Activated naive CD8-positive, alpha-beta T cell treated with anti-CD3 and anti-CD28 coated beads, Interleukin-2, amount 10 ng/mL, durations not matched to agents 7 days and 5 days (primary cell): ENCODE data around the gene RNASEH2C. TPM values are rescaled to one million over a fixed set of nuclear protein-coding genes. Genes with fewer than 3 reads are reported as not detected.
"Not testable (repeated sequence)": the region's sequence is repeated elsewhere in the genome, so short reads cannot be mapped to it uniquely, and the experiment has no call there.

ENCODE experiments used
- ATAC-seq: fragments of 150-1000 bp; cut with Tn5 transposase; one replicate; pipeline ENCODE4 v1.10.0; 2021; ENCODE audit warnings: low read depth, moderate library complexity
- POLR2A ChIA-PET: fragments of 350-600 bp; sonication (Branson Sonifier 250); formaldehyde crosslinking; loops from one replicate; lab custom pipeline; 2021; ENCODE audit warnings: antibody characterized with exemption; lab: Charles Lee
- DNase-seq: peaks from one replicate; pipeline ENCODE4 v3.0.0; 2021
- H3K27ac Mint-ChIP-seq: one replicate; pipeline ENCODE4 v1.8.0; 2022; ENCODE audit warnings: mild to moderate bottlenecking, mixed read lengths
- H3K27me3 Mint-ChIP-seq: one replicate; pipeline ENCODE4 v1.8.0; 2022; ENCODE audit warnings: mild to moderate bottlenecking, moderate library complexity, mixed read lengths
- H3K36me3 Mint-ChIP-seq: one replicate; pipeline ENCODE4 v1.8.0; 2021; ENCODE audit warnings: mild to moderate bottlenecking, mixed read lengths
- H3K4me1 Mint-ChIP-seq: one replicate; pipeline ENCODE4 v1.8.0; 2021; ENCODE audit warnings: mixed read lengths
- H3K4me3 Mint-ChIP-seq: one replicate; pipeline ENCODE4 v1.8.0; 2022; ENCODE audit warnings: mild to moderate bottlenecking, moderate library complexity, mixed read lengths
- H3K9me3 Mint-ChIP-seq: one replicate; pipeline ENCODE4 v1.8.0; 2021; ENCODE audit warnings: mixed read lengths
- total RNA-seq, 2 experiments: library from RNA; stranded (reverse); gene quantifications; one replicate each; pipeline ENCODE4 v1.2.3, GENCODE V29; 2021

Gene RNASEH2C
- total RNA-seq, 2 experiments from 2014 or later = 74.8 to 84.2 TPM

DNA sequence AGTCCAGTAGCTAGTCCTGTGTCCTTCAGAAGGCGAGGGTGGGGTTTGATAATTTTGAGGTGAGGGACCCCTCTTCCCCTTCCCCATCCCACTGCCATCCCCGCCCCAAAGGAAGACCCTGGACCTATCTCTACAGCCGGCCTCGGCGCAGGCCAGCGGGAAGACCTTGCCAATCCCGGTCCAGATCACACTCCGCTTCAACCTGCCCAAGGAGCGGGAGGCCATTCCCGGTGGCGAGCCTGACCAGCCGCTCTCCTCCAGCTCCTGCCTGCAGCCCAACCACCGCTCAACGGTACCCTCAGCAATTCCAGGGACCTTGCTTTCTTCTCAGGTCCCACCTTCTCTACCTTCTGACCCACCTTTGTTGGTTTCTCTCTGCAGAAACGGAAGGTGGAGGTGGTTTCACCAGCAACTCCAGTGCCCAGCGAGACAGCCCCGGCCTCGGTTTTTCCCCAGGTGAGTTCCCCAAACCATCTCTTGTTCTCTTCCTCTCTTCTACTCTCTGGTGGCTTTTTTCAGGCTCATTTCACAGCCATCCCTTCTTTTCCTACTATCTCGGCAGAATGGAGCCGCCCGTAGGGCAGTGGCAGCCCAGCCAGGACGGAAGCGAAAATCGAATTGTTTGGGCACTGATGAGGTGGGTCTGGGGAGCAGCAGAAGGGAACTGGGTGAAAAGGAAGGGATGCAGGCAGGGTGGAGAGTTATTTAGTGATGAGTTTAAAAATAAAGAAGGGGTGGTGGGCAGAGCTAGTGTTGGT is 7.2 kb downstream of the RNASEH2C start:
- POLR2A ChIA-PET = interaction anchor here (1.8 to 2.7 kb wide), 4 partner anchors 66 to 289 kb away, joined by 5 to 20 read pairs (median 17); partner anchors contain the start of genes AP5B1, BANF1, CCDC85B and EIF1AD

DNA sequence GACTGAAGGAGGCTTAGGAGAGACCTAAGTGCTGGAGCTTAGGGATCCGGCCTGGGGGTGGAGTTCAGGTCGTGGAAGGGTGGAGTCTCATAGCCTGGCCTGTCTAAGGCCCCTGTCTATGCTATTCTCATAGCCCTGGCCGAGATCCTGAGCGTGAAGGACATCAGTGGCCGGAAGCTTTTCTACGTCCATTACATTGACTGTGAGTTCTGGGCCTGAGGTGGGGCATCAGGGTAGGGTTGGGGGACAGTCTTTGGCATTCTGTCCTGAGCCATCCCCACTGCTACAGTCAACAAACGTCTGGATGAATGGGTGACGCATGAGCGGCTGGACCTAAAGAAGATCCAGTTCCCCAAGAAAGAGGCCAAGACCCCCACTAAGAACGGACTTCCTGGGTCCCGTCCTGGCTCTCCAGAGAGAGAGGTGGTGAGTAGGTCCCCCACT is 7.9 kb downstream of the RNASEH2C start:
- ATAC-seq (peak; percentile 73), DNase-seq (no peak)
- no peaks in the 10 kb centered on the region for H3K27me3 Mint-ChIP-seq
- peak overlapping the region; percentile 95 for H3K4me3 Mint-ChIP-seq
- H3K4me1 Mint-ChIP-seq = peaks cover 25% of the 10 kb centered on the region
- POLR2A ChIA-PET = interaction anchor here (0.6 to 2.7 kb wide), 15 partner anchors 8 to 290 kb away, joined by 3 to 36 read pairs (median 6); partner anchors contain the start of genes AP5B1, BANF1, CCDC85B and CFL1
- peaks cover 22% of the 10 kb centered on the region for H3K36me3 Mint-ChIP-seq
- H3K9me3 Mint-ChIP-seq = no peaks in the 10 kb centered on the region
- peak overlapping the region; percentile 97 for H3K27ac Mint-ChIP-seq

More for the DNA sequence above, 7.2 kb downstream of the RNASEH2C start:
- Mint-ChIP-seq H3K36me3 (peaks cover 22% of the 10 kb centered on the region), H3K4me3 (peak overlapping the region; percentile 95), H3K27ac (peak overlapping the region; percentile 61), H3K9me3 (no peaks in the 10 kb centered on the region), H3K27me3 (no peaks in the 10 kb centered on the region), H3K4me1 (peaks cover 28% of the 10 kb centered on the region)
- DNase-seq = no peak
- no peak for ATAC-seq

DNA sequence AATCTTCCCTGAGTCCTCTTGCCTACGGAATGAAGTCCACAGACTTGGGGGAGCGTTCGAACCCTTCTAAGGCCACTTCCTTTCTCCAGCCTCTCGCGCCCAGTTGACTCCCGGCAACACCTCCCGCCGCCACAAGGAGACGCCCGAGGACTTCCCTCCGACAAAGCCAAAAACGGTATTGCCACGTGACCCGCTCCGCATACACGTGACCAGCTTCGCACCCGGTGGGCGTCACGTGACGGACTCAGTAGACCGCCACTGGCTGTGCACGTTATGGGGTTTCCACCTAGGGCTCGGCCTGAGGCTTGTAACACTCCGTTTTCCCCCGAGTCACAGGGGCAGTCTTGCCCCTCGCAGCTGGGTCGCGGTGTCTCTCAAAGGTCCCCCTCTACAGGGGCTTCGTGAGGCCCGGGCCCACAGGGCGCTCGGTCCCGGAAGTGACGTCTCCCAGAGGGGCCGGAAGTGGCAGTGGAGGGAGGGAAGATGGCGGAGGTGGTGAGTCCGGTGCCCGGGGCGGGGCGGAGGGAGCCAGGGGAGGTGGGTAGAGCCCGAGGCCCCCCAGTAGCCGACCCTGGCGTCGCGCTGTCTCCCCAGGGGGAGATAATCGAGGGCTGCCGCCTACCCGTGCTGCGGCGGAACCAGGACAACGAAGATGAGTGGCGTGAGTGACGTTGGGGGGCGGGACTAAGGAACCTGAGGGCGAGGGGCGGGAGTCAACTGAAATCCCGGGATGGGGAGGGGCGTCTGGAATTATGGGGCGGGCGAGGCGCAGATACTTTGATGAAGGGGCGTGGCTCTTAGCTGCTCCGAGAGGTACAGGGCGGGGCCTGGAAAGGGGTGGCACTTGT is 8.6 kb downstream of the RNASEH2C start, which contains the start of gene KAT5:
Gene KAT5 (plus strand): TSS at position 468 of the 848 bp plus-strand sequence. CDS start 16 bp downstream, at position 484.
- ATAC-seq (peak; percentile 83), DNase-seq (peak; percentile 98)
- no peaks in the 10 kb centered on the region for H3K9me3 Mint-ChIP-seq
- peaks cover 17% of the 10 kb centered on the region for H3K36me3 Mint-ChIP-seq
- peak within 1 kb of the TSS; percentile 97 for H3K27ac Mint-ChIP-seq
- no peaks in the 10 kb centered on the region for H3K27me3 Mint-ChIP-seq
- POLR2A ChIA-PET = interaction anchor here (0.6 to 2.7 kb wide), 26 partner anchors 9 to 339 kb away, joined by 3 to 36 read pairs (median 5); partner anchors contain the start of genes AP5B1, BANF1, CCDC85B and CFL1
- peaks cover 25% of the 10 kb centered on the region for H3K4me1 Mint-ChIP-seq
- H3K4me3 Mint-ChIP-seq = peak within 1 kb of the TSS; percentile 95

DNA sequence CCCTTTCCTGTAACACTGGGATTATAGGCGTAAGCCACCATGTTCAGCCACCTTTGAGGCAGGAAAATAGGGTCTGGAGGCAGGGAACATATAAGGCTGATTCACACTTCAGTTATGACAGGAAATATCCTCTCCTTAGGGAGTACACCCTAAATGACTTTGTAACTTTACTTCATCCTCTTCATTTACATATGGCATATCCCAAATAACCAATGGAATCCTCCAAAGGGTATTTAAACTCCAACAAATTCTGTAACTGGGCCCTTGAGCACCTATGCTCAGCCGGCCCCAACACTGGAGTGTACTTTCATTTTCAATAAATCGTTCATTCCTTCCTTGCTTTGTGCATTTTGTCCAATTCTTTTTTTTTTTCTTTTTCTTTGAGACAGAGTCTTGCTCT is 10.2 kb downstream of the RNASEH2C start:
- Mint-ChIP-seq H3K9me3 (no peaks in the 10 kb centered on the region), H3K27me3 (no peaks in the 10 kb centered on the region), H3K27ac (peak overlapping the region; percentile 42), H3K36me3 (peaks cover 13% of the 10 kb centered on the region), H3K4me3 (peak overlapping the region; percentile 16), H3K4me1 (peaks cover 28% of the 10 kb centered on the region)
- no peak for ATAC-seq
- POLR2A ChIA-PET = interaction anchor here (1.4 to 2.7 kb wide), 4 partner anchors 10 to 149 kb away, joined by 4 to 36 read pairs (median 25); partner anchors contain the start of genes CFL1, MUS81, RNASEH2C and SNX32
- DNase-seq = no peak

DNA sequence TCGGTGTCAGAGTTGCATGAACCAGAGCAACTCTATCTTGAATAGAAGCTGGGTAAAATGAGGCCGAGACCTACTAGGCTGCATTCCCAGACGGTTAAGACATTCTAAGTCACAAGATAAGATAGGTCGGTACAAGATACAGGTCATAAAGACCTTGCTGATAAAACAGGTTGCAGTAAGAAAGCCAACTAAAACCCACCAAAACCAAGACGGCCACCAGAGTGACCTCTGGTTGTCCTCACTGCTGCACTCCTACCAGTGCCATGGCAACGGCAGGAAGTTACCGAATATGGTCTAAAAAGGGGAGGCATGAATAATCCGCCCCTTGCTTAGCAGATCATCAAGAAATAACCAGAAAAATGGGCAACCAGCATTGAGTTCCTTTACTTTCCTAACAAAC is 10.9 kb downstream of the RNASEH2C start:
- no peak overlapping the region for H3K4me3 Mint-ChIP-seq
- H3K9me3 Mint-ChIP-seq = no peaks in the 10 kb centered on the region
- DNase-seq = no peak
- POLR2A ChIA-PET = no interaction called here
- H3K4me1 Mint-ChIP-seq = peaks cover 24% of the 10 kb centered on the region
- no peak overlapping the region for H3K27ac Mint-ChIP-seq
- no peak for ATAC-seq
- no peaks in the 10 kb centered on the region for H3K27me3 Mint-ChIP-seq
- peaks cover 8% of the 10 kb centered on the region for H3K36me3 Mint-ChIP-seq

DNA sequence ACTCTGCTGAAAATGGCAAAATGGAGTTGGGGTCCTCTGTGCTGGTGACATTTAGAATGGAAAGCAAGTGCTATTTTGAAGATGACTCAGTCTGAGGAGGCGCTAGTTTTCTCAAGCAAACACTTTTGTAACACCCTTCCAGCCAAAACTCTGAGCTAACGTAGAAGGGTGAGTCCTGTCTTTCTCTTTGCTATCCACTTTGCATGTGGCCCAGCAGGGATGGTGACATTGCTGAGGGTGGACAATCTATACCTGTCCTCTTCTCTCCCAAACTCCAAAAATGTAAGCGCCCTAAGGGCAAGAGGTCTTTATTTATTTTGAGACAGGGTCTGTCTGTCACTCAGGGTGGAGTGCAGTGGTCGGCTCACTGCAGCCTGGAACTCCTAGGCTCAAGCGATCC is 12.1 kb downstream of the RNASEH2C start:
- no peak overlapping the region for H3K27ac Mint-ChIP-seq
- H3K4me3 Mint-ChIP-seq = no peak overlapping the region
- H3K4me1 Mint-ChIP-seq = peaks cover 18% of the 10 kb centered on the region
- no peak for ATAC-seq
- POLR2A ChIA-PET = interaction anchor here (0.5 kb wide), 1 partner anchor 114 kb away, joined by 3 read pairs; no protein-coding TSS in a partner anchor
- H3K27me3 Mint-ChIP-seq = peaks cover 4% of the 10 kb centered on the region
- no peak for DNase-seq
- peaks cover under 1% of the 10 kb centered on the region for H3K36me3 Mint-ChIP-seq
- no peaks in the 10 kb centered on the region for H3K9me3 Mint-ChIP-seq

DNA sequence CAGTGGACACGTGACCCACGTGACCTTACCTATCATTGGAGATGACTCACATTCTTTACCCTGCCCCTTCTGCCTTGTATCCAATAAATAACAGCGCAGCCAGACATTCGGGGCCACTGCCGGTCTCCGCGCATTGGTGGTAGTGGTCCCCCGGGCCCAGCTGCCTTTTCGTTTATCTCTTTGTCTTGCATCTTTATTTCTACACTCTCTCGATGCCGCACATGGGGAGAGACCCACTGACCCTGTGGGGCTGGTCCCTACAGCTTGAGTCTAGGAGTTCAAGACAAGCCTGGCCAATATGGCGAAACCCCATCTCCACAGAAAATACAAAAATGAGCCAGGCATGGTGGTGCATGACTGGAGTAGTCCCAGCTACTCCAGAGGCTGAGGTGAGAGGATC is 13.6 kb downstream of the RNASEH2C start:
- DNase-seq, H3K36me3 Mint-ChIP-seq, POLR2A ChIA-PET, H3K9me3 Mint-ChIP-seq, H3K4me3 Mint-ChIP-seq, ATAC-seq, H3K27ac Mint-ChIP-seq, H3K27me3 Mint-ChIP-seq: not testable (repeated sequence)
- H3K4me1 Mint-ChIP-seq = peaks cover 12% of the 10 kb centered on the region

DNA sequence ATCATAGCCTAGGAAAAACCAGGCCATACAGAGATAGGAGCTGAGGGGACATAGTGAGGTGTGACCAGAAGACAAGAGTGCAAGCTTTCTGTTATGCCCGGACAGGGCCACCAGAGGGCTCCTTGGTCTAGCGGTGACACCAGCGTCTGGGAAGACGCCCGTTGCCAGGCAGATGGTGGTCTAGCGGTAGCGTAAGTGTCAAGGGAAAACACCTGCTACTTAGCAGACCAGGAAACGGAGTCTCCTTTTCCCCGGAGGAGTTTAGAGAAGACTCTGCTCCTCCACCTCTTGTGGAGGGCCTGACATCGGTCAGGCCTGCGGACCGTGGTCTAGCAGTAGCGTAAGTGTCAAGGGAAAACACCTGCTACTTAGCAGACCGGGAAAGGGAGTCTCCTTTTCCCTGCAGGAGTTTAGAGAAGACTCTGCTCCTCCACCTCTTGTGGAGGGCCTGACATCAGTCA is 14.3 kb downstream of the RNASEH2C start:
- H3K27me3 Mint-ChIP-seq, H3K36me3 Mint-ChIP-seq, H3K4me1 Mint-ChIP-seq, ATAC-seq, H3K27ac Mint-ChIP-seq, H3K9me3 Mint-ChIP-seq: not testable (repeated sequence)
- POLR2A ChIA-PET = interaction anchor here (0.9 kb wide), 1 partner anchor 154 kb away, joined by 3 read pairs; no protein-coding TSS in a partner anchor
- peak; percentile 79 for DNase-seq
- peak overlapping the region; percentile 25 for H3K4me3 Mint-ChIP-seq

DNA sequence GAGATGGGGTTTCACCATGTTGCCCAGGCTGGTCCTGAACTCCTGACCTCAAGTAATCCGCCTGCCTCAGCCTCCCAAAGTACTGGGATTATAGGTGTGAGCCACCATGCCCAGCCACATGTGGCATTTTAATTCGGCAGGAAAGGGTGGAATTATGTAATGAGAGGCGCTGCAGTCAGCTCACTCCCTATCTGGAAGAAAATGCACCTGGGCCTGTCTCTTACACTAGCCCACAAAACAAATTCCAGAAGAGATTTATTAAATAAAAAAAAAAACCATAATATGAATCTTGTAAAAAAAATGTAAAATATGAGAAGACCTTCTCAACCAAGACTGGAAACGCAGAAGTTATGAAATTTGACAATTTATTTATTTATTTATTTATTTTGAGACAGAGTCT is 16.8 kb downstream of the RNASEH2C start:
- no peaks in the 10 kb centered on the region for H3K36me3 Mint-ChIP-seq
- POLR2A ChIA-PET = interaction anchor here (0.8 kb wide), 1 partner anchor 80 kb away, joined by 3 read pairs; no protein-coding TSS in a partner anchor
- ATAC-seq (no peak), DNase-seq (no peak)
- H3K4me3 Mint-ChIP-seq = no peak overlapping the region
- peaks cover 19% of the 10 kb centered on the region for H3K27me3 Mint-ChIP-seq
- peaks cover 3% of the 10 kb centered on the region for H3K4me1 Mint-ChIP-seq
- H3K9me3 Mint-ChIP-seq = no peaks in the 10 kb centered on the region
- H3K27ac Mint-ChIP-seq = no peak overlapping the region

DNA sequence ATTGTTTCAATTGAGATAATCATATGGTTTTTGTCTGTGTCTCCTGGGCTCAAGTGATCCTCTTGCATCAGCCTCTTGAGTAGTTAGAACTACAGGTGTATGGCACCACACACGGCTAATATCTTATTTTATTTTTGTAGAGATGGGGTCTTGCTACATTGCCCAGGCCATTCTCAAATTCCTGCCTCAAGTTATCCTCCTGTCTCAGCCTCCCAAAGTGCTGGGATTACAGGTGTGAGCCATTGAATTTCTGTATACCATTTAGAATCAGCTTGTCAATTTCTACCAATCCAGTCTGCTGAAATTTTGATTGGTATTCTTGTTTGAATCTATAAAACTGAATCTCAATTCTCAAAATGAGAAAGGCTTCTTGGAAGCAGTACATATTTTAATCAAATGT is 18.9 kb downstream of the RNASEH2C start:
- H3K9me3 Mint-ChIP-seq = no peaks in the 10 kb centered on the region
- no peak for ATAC-seq

DNA sequence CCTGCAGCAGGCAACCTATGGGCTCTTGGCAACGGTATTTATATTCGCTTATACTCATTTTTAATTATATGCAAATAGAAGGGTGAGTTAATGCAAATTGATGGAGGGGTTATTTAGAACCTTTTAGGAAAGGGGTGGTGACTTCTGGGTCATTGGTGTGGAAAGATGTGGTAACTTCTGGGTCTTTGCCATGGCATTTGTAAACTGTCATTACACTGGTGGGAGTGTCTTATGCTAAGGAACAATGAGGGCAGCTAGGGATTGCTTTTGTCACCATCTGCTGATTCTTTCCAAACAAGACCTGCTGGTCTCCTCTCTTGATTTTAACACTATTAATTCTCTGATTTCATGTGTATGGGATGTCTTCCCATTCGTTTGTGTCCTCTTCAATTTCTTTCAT is 20.2 kb downstream of the RNASEH2C start:
- POLR2A ChIA-PET = no interaction called here
- H3K36me3 Mint-ChIP-seq = no peaks in the 10 kb centered on the region
- H3K27me3 Mint-ChIP-seq = peaks cover 22% of the 10 kb centered on the region
- DNase-seq = no peak
- H3K4me1 Mint-ChIP-seq = no peaks in the 10 kb centered on the region
- H3K9me3 Mint-ChIP-seq = no peaks in the 10 kb centered on the region
- H3K4me3 Mint-ChIP-seq = no peak overlapping the region
- no peak overlapping the region for H3K27ac Mint-ChIP-seq
- ATAC-seq = no peak

More for the DNA sequence above, 18.9 kb downstream of the RNASEH2C start:
- peaks cover 3% of the 10 kb centered on the region for H3K4me1 Mint-ChIP-seq
- POLR2A ChIA-PET = no interaction called here
- no peak overlapping the region for H3K27ac Mint-ChIP-seq
- peaks cover 22% of the 10 kb centered on the region for H3K27me3 Mint-ChIP-seq
- no peak for DNase-seq
- H3K4me3 Mint-ChIP-seq = no peak overlapping the region
- no peaks in the 10 kb centered on the region for H3K36me3 Mint-ChIP-seq

DNA sequence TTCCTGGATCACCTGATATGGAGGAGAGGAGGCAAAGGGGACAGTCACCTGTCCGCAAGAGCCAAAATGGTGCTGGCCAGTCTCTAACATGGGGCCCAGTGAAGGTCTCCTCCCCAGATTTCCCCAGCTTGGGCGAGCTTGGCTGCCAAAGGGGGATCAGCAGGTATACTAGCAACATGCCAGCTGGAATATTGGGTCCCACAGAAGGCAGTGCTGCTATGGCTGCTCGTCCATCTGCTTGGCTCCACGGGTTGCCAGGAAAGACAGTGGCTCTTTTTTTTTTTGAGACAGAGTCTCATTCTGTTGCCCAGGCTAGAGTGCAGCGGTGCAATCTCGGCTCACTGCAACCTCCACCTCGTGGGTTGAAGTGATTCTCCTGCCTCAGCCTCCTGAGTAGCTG is 21.3 kb downstream of the RNASEH2C start:
- DNase-seq (no peak), ATAC-seq (no peak)
- Mint-ChIP-seq H3K4me1 (no peaks in the 10 kb centered on the region), H3K27me3 (peaks cover 20% of the 10 kb centered on the region), H3K4me3 (no peak overlapping the region), H3K9me3 (no peaks in the 10 kb centered on the region), H3K36me3 (no peaks in the 10 kb centered on the region), H3K27ac (no peak overlapping the region)
- POLR2A ChIA-PET = no interaction called here

DNA sequence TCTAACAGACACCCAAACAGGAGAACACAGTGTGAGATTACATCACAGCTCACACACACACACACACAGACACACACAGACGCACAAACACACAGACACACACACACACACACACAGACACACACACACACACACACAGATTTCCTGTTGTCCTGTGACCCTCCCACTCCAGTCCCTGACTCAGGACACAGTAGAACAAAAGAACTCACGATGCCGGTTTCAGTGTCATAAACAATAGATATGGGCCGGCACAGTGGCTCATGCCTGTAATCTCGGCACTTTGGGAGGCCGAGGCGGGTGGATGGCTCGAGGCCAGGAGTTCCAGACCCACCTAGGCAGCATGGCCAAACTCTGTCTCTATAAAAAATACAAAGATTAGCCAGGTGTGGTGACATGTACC is 22.4 kb downstream of the RNASEH2C start:
- Mint-ChIP-seq H3K27ac (no peak overlapping the region), H3K27me3 (peaks cover 18% of the 10 kb centered on the region), H3K9me3 (no peaks in the 10 kb centered on the region), H3K36me3 (no peaks in the 10 kb centered on the region), H3K4me1 (no peaks in the 10 kb centered on the region), H3K4me3 (no peak overlapping the region)
- DNase-seq (no peak), ATAC-seq (no peak)
- POLR2A ChIA-PET = no interaction called here
